Transverse colon (tissue), 3 donors: ENCODE measurements around the gene LRRC8C.

ENCODE experiments used
- POLR2A ChIP-seq: fragments of 450-650 bp; IDR thresholded peaks from one replicate; pipeline ENCODE4 v1.6.1; 2016; ENCODE audit warnings: antibody characterized with exemption, mild to moderate bottlenecking, moderate library complexity
- TF ChIP-seq, protein P1 (sequence below), 5 experiments: fragments of 200-600 bp in 3 of 5; fragments of 450-650 bp in 2 of 5; sonication (generic) in 3 of 5; IDR thresholded peaks; 1 replicate in 2 of 5; 2 replicates in 3 of 5; pipeline ENCODE4 v1.5.1; 2016 to 2017; ENCODE audit warnings: antibody characterized with exemption in 5 of 5, inconsistent platforms in 3 of 5, mild to moderate bottlenecking in 2 of 5, moderate library complexity in 1 of 5

- TF ChIP-seq POLR2A: no peak
- TF ChIP-seq, protein P1, sequence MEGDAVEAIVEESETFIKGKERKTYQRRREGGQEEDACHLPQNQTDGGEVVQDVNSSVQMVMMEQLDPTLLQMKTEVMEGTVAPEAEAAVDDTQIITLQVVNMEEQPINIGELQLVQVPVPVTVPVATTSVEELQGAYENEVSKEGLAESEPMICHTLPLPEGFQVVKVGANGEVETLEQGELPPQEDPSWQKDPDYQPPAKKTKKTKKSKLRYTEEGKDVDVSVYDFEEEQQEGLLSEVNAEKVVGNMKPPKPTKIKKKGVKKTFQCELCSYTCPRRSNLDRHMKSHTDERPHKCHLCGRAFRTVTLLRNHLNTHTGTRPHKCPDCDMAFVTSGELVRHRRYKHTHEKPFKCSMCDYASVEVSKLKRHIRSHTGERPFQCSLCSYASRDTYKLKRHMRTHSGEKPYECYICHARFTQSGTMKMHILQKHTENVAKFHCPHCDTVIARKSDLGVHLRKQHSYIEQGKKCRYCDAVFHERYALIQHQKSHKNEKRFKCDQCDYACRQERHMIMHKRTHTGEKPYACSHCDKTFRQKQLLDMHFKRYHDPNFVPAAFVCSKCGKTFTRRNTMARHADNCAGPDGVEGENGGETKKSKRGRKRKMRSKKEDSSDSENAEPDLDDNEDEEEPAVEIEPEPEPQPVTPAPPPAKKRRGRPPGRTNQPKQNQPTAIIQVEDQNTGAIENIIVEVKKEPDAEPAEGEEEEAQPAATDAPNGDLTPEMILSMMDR (IDR thresholded peaks at IDR 0.05): no peak
Observed at GRCh38 chr1:89686520-89686919, 53.6 kb downstream of the LRRC8C start.
